K562 (cell line): Measurements from ENCODE around the gene MAST4. TPM values are rescaled to one million over a fixed set of nuclear protein-coding genes. Genes with fewer than 3 reads are reported as not detected.

Source experiments
- CHD4 ChIP-seq: fragments of 200-600 bp; sonication (generic); IDR thresholded peaks from 3 replicates; pipeline ENCODE4 v1.6.1; 2012; ENCODE audit warnings: low read depth, mild to moderate bottlenecking, mixed read lengths, low read length, inconsistent platforms; ENCODE audit not compliant: insufficient read depth, insufficient replicate concordance, poor library complexity, severe bottlenecking
- ETV5 ChIP-seq: sonication (generic); formaldehyde crosslinking; IDR thresholded peaks from 2 replicates; pipeline ENCODE4 v1.4.0; 2020; ENCODE audit warnings: low read depth, mild to moderate bottlenecking, missing genetic modification reagents
- FOXK2 ChIP-seq, 2 experiments: fragments of 450-650 bp; IDR thresholded peaks in 1 of 2; conservative IDR thresholded peaks in 1 of 2; 2 replicates each; pipeline ENCODE4 v1.6.1; 2016; ENCODE audit warnings: low read depth in 2 of 2, mild to moderate bottlenecking in 1 of 2
- GABPA ChIP-seq: fragments of 200-800 bp; sonication (Bioruptor generic); conservative IDR thresholded peaks from 2 replicates; pipeline ENCODE4 v1.6.1; 2016; ENCODE audit warnings: low read depth, missing genetic modification characterization, missing compliant biosample characterization
- LARP7 ChIP-seq: fragments of 450-650 bp; IDR thresholded peaks from 2 replicates; pipeline ENCODE4 v1.6.1; 2016
- MLLT1 ChIP-seq, 2 experiments: fragments of 450-650 bp; IDR thresholded peaks; 2 replicates each; pipeline ENCODE4 v1.6.1; 2016
- NFATC3 ChIP-seq: fragments of 450-650 bp; IDR thresholded peaks from 2 replicates; pipeline ENCODE4 v1.6.1; 2017; ENCODE audit warnings: mild to moderate bottlenecking
- NFRKB ChIP-seq: fragments of 450-650 bp; IDR thresholded peaks from 2 replicates; pipeline ENCODE4 v1.6.1; 2016; ENCODE audit warnings: low read depth
- TAF15 ChIP-seq: fragments of 200-400 bp; formaldehyde crosslinking; IDR thresholded peaks from 2 replicates; pipeline ENCODE4 v1.6.1; 2017; ENCODE audit warnings: mild to moderate bottlenecking, low read depth, low read length, moderate library complexity
- TAF9B ChIP-seq: fragments of 450-650 bp; IDR thresholded peaks from 2 replicates; pipeline ENCODE4 v1.6.1; 2018; ENCODE audit warnings: mild to moderate bottlenecking; ENCODE audit not compliant: partially characterized antibody
- THRAP3 ChIP-seq: fragments of 450-650 bp; IDR thresholded peaks from 2 replicates; pipeline ENCODE4 v1.6.1; 2016; ENCODE audit warnings: mild to moderate bottlenecking, inconsistent platforms, borderline replicate concordance
- TSHZ1 ChIP-seq: fragments of 250-450 bp; sonication (Bioruptor Pico); IDR thresholded peaks from 2 replicates; pipeline ENCODE4 v1.4.0; 2020; ENCODE audit warnings: mild to moderate bottlenecking, moderate library complexity
- ZNF197 ChIP-seq: fragments of 200-800 bp; sonication (Bioruptor generic); IDR thresholded peaks from 2 replicates; pipeline ENCODE4 v1.6.1; 2016; ENCODE audit warnings: low read depth, missing genetic modification characterization, missing compliant biosample characterization
- ZNF347 ChIP-seq: fragments of 450-650 bp; formaldehyde crosslinking; IDR thresholded peaks from 2 replicates; pipeline ENCODE4 v1.4.0; 2020; ENCODE audit warnings: low read depth, mild to moderate bottlenecking, moderate library complexity
- polyA plus RNA-seq, 8 experiments: library from polyadenylated mRNA; depleted of rRNA in 4 of 8; stranded (reverse) in 5 of 8; unstranded in 3 of 8; fragments of >200 nt; fragmentation: Nextera tagmentation in 2 of 8; fragmentation: Illumina TruSeq in 1 of 8; extraction: Ambion mirVana in 2 of 8; extraction: Trizol in 1 of 8; gene quantifications; 2 replicates each; pipeline versions ENCODE4 v1.2.1 to v1.2.3, GENCODE V29; 2011 to 2014; ENCODE audit warnings: inconsistent platforms in 1 of 8, missing spikeins in 1 of 8
- total RNA-seq, 7 experiments: library from RNA; depleted of rRNA in 6 of 7; stranded (reverse); fragments of >200 nt in 6 of 7; fragmentation: Illumina TruSeq in 2 of 7; extraction: Trizol in 2 of 7; gene quantifications; 2 replicates each; pipeline versions ENCODE4 v1.2.1 to v1.2.3, GENCODE V29; 2011 to 2021; ENCODE audit warnings: low replicate concordance in 1 of 7
- TF ChIP-seq, protein P1 (sequence below): fragments of 450-650 bp; formaldehyde crosslinking; IDR thresholded peaks from 2 replicates; pipeline ENCODE4 v1.4.0; 2022; ENCODE audit warnings: missing genetic modification characterization
- TF ChIP-seq, protein P2 (sequence below): fragments of 450-650 bp; IDR thresholded peaks from 2 replicates; pipeline ENCODE4 v1.6.1; 2016; ENCODE audit warnings: low read depth, mild to moderate bottlenecking, moderate library complexity

The MAST4 gene
- total and polyA plus RNA-seq, 9 of the 15 experiments (the other 6 are each of a cell fraction or from before 2014, with no cell fraction given), result 0.88 to 10.1 (median 5.2) TPM

- TF ChIP-seq TSHZ1 (CRISPR knock-in tag) (no peak), GABPA (tag) (peak; percentile 30; the same call in 1 of the 2 replicates), THRAP3 (no peak), TAF9B (peak; percentile 16), ZNF347 (CRISPR knock-in tag) (no peak), MLLT1 (IDR thresholded peaks at IDR 0.05) (peak in 1 of 2 experiments; percentile 36; a peak in 3 of 4 replicates), ZNF197 (no peak), NFATC3 (0 out of 2 replicates have a peak, but pooled peaks have one; percentile 38), LARP7 (peak; percentile 17; the same call in 1 of the 2 replicates), CHD4 (no peak), NFRKB (peak; percentile 72; the same call in 1 of the 2 replicates), TAF15 (no peak), FOXK2 (conservative IDR thresholded peaks at IDR 0.05 in 1 of 2, IDR thresholded peaks at IDR 0.05 in 1 of 2; ENCODE audit: low read depth in 2 of 2) (0 out of 4 replicates have a peak, but pooled peaks of 1 of the 2 experiments have one; percentile 7), ETV5 (0 out of 2 replicates have a peak, but pooled peaks have one; percentile 2)
- TF ChIP-seq, protein P1, sequence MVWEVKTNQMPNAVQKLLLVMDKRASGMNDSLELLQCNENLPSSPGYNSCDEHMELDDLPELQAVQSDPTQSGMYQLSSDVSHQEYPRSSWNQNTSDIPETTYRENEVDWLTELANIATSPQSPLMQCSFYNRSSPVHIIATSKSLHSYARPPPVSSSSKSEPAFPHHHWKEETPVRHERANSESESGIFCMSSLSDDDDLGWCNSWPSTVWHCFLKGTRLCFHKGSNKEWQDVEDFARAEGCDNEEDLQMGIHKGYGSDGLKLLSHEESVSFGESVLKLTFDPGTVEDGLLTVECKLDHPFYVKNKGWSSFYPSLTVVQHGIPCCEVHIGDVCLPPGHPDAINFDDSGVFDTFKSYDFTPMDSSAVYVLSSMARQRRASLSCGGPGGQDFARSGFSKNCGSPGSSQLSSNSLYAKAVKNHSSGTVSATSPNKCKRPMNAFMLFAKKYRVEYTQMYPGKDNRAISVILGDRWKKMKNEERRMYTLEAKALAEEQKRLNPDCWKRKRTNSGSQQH (CRISPR knock-in tag), result no peak
- TF ChIP-seq, protein P2, sequence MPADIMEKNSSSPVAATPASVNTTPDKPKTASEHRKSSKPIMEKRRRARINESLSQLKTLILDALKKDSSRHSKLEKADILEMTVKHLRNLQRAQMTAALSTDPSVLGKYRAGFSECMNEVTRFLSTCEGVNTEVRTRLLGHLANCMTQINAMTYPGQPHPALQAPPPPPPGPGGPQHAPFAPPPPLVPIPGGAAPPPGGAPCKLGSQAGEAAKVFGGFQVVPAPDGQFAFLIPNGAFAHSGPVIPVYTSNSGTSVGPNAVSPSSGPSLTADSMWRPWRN, result 0 out of 2 replicates have a peak, but pooled peaks have one; percentile 0
These were observed 408.6 kb downstream of the MAST4 start (continued) for GRCh38 chr5:67004730-67005350.
